Stimulated activated CD4-positive, alpha-beta T cell treated with anti-CD3 and anti-CD28 coated beads, Interleukin-12 subunit alpha, Interleukin-12 subunit beta, amount 100 ng/mL, for 48 hours (primary cell): ENCODE results near the gene CBLIF.
"Not testable (repeated sequence)": the region's sequence is repeated elsewhere in the genome, so short reads cannot be mapped to it uniquely, and the experiment has no call there.

Experiments used
- DNase-seq, 3 donors: peaks; one replicate each; pipeline ENCODE4 v3.0.0-alpha.2; 2020; ENCODE audit warnings: low read depth in 2 of 3, low spot score in 1 of 3

Gene CBLIF

DNA sequence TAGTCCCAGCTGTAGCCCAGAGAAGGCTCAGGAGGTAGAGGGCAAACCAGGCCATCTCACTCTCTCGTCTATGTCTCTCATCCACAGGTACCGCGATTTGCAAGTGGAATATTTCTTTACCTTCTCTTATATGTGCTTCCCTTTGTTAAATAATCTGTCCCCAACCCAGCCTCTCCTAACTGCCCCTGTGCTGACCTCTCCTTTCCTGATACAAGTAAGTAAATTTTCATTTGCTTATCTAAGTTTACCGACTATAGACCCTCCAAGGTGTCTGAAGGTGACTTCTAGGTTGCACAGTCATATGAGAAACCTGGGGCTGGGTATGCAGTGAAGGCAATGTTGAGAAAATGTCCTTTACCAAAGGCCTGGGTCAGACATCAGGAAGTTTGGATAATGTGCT lies at the start of gene CBLIF:
CBLIF (minus strand) TSS at position 101 of the 400 bp plus-strand sequence; CDS start at position 55, 46 bp downstream.
- no peak for DNase-seq

DNA sequence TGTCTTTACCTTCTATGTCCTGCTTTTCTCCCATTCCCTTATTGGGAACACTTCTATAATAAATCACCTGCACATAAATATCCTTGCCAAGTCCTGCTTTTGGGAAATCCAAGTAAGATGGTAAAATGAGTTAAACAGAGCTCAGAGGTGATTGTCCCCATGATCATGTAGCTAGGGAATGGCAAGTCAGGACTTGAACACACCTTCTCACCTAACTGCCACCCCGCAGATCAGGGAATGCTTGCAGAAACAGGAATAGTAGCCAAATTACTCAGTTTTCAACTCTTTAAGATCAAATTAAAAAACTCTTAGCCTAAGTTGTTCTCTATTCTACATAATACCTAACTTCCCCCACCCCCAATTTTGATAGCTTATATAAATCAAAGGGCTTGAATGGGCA lies 49.3 kb upstream of the CBLIF start:
- no peak for DNase-seq

DNA sequence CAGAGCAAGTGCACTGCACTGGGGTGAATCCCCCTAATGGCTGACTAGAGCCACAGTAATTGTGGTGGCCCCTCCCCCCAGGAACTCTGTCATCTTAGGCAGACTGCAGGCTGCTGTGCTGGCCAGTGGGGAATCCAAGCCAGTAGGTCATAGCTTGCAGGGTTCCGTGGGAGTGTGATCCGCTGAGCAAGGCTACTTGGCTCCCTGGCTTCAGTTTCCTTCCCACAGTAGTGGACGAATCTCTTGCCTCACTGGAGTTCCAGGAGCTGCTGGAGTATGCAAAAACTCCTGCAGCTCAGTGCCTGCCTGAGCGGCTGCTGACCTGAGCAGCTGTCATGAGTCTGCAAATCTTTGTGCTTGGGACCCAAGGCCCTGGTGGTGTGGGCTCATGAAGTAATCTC lies 46.5 kb upstream of the CBLIF start:
- no peak for DNase-seq

DNA sequence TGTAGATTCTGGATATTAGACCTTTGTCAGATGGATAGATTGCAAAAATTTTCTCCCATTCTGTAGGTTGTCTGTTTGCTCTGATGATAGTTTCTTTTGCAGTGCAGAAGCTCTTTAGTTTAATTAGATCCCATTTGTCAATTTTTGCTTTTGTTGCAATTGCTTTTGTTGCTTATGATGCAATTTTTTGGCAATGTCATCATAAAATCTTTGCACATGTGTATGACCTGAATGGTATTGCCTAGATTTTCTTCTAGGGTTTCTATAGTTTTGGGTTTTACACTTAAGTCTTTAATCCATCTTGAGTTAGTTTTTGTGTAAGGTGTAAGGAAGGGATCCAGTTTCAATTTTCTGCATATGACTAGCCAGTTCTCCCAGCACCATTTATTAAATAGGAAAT lies 41.9 kb upstream of the CBLIF start:
- not testable (repeated sequence) for DNase-seq

DNA sequence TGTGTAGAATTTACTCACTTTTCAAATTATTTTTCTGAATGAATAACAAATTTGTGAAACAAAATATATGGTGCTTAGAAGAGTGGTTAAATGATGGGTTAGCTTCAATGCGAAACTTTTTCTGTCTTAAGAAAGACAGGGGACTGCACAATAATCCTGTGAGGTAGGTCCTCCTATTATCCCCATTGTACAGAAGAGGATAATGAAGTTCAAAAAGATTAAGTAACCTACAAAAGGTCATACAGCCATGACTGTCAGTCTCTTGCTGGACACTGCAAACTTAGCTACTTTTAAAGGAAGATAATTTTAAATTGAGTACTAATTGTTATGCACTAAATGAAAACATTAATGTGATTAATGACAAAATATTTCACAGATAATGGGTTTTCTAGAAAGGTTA lies 38.3 kb upstream of the CBLIF start:
- DNase-seq = no peak

DNA sequence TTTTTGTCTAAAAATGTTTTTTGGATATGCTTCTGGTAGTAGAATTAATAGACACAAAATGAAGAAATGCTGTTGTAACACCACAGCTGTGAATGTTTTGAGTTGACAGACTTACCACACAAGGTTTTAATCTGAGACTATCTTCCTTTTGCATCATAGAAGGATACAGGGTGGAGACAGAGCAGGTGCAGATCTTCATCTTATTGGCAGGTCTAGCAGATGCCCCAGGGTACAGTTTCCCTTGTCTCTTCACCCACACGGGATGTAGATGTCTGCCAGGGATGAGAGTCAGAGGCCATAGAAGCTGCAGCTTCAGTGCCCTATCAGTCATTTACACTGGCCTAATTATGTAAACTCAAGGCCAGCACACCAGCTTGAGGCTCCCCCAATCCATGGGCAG lies 34.3 kb upstream of the CBLIF start:
- DNase-seq = no peak

DNA sequence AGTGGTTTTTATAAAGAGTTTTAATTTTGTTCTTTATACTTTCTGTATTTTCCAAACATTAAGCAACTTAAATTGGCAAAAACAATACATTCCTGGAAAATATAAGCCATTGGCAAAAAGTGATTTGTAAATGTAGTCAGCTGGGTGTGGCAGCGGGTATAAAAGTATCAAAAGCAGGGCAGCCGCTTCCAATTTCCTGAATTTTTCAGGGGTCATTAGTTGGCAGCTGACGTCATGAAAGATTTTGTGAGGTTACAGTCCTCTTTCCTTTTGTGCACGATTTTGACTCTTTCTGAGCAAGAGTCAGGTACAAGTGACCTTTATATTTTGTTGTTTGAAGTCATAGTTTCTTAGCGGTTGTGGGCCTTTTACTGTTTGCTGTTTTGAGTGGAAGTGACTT lies 33.3 kb upstream of the CBLIF start, which contains the start of gene OOSP3:
OOSP3 (plus strand) TSS at position 208 of the 400 bp plus-strand sequence; CDS start at position 235, 27 bp downstream.
- DNase-seq = no peak

DNA sequence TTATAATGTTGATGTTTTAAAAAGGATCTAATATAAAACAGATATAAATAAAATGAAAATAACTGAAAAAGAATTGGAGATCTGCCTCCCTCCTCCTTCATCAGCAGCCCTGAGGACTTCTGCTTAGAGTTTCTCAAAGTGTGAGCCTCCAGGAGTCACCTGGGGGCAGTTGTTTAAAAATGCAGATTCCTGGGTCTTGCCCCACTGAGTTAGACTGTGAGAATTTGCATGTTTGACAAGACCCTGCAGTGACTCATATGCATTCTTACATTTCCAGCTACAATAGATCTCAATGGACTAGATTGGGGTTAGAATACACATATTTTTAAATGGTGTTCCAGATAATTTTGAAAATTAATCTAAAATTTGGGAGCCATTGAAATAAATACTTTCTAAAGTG lies 32.5 kb upstream of the CBLIF start:
- no peak for DNase-seq

DNA sequence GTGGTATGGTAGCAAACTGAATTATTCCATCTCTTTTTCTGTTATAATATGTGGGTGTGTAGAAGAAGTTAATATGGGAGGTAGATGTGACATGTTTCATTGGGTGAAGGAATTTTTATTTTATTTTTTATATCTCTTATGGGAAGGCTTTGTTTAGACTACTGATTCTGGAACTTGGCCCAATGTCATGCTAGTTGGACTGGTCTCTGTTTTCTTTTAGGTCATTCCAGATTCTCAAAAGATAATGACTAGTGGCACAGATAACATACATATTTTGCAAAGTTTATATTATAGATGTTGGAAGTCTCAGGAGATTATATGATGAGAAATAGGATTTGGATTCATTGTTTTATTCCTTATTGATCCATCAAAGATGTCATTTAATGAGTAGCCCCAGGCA lies 32.0 kb upstream of the CBLIF start:
- DNase-seq = no peak

DNA sequence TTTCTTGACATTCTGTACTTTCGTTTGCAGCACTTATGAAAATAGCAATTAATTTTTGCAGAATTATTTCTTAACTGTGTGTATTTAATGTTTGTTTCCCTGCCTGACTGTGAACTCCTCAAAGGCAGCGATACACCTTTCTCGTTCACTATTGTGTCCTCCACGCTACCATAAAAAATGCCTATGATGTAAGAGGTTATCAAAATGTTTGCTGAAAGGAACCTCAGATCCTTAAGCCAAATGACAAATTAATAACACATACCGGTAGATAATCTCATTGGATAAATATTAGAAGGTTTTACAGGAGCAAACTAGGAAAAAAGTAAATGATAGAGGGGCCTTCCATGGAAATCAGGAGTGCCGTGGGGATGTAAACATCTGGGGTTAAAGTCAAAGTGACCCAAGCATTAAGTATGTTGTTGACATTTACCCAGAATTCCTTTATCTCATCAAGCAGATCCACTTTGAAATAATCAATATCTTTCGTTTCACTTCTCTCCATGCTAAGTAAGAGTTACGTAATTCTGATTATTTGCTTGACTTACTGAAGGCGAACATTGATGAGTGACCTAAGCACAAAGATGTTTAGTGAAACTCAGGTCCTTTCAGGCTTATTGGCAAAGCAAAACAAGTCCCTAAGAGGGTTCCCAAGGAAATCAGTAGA lies 30.7 kb upstream of the CBLIF start:
- no peak for DNase-seq

DNA sequence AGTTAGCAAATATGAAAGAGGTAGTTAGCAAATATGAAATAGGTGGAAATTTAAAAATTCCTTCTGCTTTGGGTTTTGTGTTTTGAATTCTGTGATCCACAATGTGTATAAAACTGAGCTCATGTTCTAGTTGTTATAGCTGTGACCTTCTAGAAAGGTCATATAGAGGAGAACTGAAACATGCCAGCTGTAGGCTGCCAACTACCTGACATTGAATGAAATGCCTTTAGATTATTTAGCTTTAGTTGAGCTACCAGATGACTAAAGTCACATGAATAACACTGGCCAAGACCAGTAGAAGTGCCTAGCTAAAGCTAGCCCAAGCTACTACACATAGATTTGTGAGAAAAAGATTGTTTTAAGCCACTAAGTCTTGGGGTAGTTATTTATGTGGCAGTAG lies 26.8 kb upstream of the CBLIF start:
- DNase-seq = no peak

DNA sequence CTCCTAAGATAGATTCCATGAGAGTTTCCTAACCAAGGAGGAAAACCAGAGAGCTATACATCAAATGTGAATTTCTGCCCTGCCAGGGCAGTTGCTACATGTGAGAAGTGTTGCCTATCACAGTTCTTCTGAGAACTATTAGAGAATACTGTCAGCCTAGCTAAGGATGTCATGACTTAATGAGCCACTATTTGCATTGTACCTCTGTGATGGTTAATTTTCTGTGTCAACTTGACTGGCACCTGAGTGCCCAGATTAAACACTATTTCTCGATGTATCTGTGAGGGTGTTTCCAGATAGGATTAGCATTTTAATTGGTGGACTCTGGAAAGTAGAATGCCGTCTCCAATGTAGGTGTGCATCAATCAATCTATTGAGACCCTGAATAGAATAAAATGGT lies 22.6 kb upstream of the CBLIF start:
- no peak for DNase-seq

DNA sequence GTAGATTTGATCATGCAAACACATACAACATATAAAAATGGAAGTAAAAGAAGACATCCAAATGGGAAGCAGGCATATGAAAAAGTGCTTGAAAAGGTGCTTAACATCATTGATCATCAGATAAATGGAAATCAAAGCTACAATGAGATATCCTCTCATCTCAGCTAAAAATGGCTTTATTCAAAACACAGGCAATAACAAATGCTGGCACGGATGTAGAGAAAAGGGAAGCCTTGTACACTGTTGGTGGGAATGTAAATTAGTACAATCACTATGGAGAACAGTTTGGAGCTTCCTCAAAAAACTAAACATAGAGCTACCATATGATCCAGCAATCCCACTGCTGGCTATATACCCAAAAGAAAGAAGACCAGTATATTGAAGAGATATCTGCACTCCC lies 21.5 kb upstream of the CBLIF start:
- DNase-seq = no peak

DNA sequence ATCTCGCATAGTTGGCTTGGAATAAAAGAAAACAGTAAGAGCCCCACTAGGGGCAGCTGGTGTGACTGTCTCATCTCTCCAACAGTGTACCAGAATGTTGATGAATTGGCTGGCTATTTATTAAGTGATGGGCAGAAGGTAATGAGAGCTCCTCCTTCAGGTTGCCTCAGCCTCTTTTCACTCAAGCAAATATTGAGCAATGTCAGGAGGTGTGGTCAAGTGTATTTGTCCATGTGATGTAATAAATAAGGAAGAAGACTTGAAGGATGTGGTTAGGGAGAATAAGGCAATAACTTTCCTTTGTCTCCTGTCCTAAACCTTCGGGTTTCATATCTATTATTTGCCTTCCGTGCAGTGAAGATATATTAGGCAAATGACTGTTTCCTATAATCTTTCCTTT lies 21.1 kb upstream of the CBLIF start, which contains the start of gene TCN1:
TCN1 (minus strand) TSS at position 91 of the 400 bp plus-strand sequence; CDS start at position 74, 17 bp downstream.
- DNase-seq = no peak

DNA sequence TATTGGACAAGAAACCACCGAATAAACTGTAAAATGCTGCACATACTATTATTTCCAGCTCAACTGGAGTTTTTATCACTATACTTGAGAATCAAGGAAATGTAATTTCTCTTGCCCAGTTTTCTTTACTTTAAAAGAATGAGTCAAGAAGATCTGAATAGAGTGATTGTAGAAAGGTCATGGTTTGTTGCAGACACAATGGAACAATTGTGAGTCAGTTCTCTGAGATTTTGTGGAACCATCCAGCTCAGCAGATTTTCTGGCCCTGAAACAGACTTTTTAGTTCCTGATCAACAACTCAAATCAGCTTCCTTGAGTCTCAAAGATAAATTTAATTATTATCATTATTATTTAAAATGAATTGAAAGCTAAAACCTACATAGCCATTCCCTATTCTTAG lies 19.7 kb upstream of the CBLIF start:
- no peak for DNase-seq

DNA sequence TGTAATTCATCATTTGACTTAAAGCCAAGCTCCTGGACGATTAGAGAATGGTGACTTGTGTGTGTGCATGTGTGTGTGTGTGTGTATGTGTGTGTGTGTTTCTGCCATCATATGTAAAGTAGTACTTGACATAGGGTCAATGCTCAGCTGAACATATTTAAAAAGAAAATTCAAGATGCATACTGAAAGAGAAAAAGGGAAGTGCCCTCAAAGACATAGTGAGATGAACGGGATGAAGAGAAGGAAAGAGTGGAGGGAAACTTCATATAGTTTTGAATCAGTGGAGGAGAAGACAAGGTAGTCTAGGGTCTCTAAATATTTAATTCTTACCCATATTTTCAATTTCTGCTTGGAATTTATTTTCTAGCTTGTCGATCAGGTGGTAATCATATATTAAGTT lies 17.0 kb upstream of the CBLIF start:
- no peak for DNase-seq

DNA sequence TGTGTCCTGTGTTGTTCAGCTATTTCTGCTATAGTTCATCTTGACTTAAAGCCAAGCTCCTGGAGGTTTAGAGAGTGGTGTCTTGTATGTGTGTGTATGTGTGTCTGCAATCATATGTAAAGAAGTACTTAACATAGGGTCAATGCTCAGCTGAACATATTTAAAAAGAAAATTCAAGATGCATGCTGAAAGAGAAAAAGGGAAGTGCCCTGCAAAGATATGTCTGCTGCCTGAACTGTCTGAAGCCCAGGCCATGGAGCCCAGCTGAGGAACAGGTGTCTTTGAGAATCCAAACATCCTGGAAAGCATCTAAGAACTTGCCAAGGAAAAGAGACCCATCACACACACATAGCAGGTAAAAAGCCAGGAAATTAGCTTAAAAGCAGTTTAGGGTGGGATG lies 14.4 kb upstream of the CBLIF start:
- DNase-seq = no peak

DNA sequence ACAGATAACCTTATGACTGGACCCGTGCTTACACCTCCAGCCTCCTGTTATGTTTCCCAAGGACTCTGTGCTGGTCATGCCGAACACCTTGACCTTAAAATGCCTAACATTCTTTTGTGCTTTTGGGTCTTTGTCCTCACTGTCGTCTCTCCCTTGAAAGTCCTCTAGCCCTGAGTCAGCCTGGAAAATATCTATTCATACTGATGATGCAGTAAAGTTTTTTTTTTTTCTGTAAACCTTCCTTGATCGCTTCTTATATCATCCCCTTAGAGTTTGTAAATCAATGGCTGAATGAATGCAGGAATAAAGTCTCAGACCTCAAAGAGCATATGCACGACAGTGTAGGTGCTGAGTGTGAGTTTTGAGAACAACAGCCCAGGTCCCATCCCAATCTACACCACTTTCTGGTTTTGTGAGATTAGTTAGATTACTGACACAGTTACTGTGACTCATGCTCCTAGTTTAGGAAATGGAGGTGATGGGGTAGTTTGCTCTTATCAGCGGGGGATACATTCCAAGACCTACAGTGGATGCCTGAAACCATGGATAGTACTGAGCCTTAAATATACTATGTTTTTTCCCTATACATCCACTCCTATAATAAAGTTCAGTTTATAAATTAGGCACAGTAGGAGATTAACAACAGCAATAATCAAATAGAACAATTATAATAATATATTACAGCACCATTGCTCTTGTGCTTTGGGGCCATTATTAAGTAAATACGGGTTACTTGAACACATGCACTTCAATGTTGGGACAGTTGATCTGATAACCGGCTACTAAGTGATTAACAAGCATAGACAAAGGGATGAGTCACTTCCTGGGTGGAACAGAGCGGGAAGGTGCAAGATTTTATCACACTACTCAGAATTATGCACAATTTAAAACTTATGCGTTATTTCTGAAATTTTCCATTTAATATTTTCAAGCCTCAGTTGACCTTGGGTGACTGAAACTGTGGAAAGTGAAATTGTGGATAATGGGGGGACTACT lies 12.4 kb upstream of the CBLIF start:
- DNase-seq = no peak

DNA sequence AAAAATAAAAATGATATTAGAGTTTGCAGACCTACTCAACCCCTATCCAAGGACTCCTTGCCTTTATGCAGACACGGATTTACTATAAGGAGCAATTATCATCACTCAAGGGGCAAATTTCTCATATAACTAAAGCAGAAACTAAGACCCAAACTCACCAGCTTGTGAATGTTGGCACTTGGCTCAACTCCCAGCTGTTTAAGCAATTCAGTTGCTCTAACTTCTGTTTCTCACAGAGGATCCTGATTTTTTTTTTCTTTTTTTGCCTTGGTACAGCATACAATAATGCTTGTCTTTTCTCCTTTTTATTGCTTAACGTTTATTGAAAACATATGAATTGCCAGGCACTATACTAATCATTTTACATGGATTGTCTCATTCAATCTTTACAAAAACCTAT lies 9.6 kb upstream of the CBLIF start:
- no peak for DNase-seq

DNA sequence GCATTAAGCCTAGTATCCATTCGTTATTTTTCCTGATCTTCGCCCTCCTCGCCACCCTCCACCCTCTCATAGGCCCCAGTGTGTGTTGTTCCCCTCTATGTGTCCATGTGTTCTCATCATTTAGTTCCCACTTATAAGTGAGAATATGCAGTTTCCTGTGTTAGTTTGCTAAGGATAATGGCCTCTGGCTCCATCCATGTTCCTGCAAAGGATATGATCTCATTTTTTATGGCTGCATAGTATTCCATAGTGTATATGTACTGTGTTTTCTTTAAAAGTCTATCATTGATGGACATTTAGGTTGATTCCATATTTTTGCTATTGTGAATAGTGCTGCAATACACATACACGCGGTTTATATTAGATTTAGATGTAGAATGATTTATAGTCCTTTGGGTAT lies 6.1 kb upstream of the CBLIF start:
- not testable (repeated sequence) for DNase-seq

DNA sequence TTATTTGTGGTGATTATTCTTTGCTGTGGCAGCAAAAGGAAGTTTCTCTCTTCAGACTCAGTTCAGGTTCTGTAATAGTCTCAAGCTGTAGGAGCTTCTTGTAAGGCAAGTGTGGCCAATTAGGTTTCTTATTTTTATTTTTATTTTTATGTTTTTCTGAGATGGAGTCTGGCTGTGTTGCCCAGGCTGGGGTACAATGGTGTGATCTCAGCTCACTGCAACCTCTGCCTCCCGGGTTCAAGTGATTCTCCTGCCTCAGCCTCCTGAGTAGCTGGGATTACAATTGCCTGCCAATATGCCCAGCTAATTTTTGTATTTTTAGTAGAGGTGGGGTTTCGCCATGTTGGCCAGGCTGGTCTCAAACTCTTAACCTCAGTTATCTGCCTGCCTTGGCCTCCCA lies 4.3 kb upstream of the CBLIF start:
- not testable (repeated sequence) for DNase-seq

DNA sequence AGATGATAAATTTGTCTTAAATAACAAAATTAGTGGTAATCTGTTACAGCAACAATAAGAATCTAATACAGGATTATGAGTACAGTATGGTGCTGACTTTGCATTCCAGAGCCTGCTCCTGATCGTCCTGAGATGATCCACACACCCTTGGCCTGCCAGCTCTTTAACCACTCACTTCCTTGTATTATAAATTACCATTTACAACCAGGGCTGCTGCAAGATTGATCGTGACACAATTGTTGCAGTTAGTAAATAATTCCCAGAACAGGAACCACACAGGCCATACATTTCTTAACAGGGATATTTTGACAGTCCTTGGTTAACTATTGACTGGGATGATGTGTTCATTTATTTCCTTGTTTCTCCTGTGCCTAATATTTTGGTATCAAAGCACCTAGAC lies 3.8 kb upstream of the CBLIF start:
- no peak for DNase-seq
